ENCODE results near the gene PHACTR2.

DNA sequence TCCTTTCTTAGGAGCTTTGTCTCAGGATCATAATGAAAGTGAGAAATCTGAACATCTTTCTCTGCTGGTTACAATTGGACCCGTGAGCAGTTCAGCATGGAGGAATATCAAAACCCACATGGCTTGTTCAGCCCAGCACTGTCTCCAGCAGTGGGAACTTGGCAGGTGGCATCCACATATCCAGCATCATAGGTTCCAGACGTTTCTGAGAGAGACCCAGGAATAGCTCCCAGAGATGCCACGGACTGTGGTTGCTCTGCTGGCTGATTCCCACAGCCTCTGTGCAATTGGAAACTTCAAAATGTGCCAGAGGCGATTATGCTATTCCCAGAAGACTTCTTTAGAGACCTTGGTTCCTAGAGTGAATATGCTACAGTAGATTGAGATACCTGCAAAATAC, 76.4 kb downstream of the PHACTR2 start:
- TF ChIP-seq, protein P1, sequence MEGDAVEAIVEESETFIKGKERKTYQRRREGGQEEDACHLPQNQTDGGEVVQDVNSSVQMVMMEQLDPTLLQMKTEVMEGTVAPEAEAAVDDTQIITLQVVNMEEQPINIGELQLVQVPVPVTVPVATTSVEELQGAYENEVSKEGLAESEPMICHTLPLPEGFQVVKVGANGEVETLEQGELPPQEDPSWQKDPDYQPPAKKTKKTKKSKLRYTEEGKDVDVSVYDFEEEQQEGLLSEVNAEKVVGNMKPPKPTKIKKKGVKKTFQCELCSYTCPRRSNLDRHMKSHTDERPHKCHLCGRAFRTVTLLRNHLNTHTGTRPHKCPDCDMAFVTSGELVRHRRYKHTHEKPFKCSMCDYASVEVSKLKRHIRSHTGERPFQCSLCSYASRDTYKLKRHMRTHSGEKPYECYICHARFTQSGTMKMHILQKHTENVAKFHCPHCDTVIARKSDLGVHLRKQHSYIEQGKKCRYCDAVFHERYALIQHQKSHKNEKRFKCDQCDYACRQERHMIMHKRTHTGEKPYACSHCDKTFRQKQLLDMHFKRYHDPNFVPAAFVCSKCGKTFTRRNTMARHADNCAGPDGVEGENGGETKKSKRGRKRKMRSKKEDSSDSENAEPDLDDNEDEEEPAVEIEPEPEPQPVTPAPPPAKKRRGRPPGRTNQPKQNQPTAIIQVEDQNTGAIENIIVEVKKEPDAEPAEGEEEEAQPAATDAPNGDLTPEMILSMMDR (conservative IDR thresholded peaks at IDR 0.05) = no peak
- TF ChIP-seq ZFX (IDR thresholded peaks at IDR 0.05) = no peak
